Inferior parietal cortex (tissue), 1 donor: Measurements from ENCODE around the gene NT5C2.

Source experiments
- DNase-seq: peaks from one replicate; pipeline ENCODE4 v3.0.0-alpha.2; 2016; ENCODE audit errors: extremely low spot score

NT5C2 gene

DNA sequence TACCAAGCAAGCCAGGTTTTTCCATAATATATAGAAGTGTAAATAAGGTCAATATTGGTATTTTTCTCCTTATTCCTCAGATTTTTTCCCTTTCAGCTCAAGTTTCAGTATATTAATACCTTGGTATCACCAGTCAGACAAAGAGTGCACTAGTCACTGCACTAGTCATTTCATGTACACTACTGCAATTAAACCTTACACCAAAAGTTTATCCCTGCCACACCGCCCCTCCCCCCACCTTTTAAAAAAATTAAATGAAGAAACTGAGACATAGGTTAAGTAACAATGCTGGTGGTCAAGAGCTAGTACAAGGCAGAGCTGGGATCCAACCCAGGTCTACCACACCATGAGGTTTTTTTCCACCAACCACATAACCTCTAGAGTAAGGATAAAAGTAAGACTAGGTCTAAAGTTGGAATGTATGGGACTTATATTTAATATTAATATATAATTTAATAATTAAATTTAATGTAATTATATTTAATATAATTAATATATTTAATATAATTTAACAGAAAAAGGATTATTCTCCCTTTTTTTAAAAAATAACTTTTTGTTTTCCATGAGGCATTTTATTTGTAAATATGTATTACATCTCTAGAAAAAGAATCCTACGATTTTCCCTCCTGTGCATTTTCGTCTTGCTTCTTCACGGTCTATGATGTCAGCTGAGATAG, 68.5 kb downstream of the NT5C2 start:
- DNase-seq: no peak

DNA sequence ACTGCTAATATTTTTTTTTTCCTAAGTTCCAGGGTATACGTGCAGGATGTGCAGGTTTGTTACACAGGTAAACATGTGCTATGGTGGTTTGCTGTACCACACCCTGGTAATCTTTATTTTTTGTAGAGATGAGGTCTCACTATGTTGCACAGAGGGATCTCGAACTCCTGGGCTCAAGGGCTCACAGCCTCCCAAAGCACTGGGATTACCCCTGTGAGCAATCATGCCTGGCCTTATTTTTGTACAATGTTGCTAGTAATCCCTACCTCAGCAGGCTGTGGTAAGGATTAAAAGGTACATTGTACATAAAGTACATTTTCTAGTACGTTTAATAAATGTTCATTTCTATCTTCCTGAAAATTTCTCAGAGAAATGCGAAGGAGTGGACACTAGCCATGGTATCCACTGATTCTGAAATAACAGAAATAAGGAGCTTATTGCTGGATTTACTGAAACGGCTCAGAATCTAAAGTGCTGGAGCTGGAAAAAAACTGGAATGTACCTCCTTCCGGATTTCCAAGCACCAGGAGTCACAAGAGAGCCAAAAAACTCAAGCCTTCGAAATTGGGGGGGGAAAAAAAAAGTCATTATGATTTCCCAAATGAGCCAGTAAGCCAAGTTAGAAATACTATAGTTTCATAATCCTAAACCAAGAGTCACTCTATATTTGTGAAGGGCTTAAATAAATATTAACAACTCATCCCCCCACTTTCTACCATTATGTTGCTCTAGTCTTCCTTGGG, 69.6 kb downstream of the NT5C2 start:
- no peak for DNase-seq

DNA sequence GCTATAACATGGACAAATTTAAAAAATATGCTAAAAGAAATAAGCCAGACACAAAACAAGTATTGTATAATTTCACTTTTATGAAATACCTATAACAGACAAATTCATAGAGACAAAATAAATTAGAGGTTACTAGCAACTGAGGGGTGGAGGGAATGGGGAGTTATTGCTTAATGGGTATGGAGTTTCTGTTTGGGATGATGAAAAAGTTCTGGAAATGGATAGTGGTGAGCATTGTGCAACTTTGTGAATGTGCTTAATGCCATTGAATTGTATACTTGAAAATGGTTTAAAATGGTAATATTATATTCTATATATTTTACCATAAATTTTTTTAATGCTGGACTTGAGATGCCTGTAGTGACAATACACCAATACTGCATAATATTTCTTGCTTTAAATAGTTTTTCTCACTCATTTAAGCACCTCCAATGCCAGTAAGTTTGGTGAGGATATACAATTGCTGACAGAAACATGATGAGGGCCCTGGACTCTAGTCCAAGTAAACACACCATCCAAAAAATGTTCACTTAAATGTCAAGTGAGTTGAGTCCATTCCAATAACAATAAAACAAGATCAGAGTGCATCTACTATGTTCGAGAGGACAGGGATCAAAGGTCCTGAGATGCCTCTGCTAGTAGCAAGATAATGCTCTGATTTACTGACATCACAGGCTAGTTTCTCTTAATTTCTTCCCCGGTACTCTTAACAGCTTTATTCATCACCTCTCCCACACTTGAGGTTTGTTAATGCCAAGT, 71.9 kb downstream of the NT5C2 start:
- DNase-seq: no peak

DNA sequence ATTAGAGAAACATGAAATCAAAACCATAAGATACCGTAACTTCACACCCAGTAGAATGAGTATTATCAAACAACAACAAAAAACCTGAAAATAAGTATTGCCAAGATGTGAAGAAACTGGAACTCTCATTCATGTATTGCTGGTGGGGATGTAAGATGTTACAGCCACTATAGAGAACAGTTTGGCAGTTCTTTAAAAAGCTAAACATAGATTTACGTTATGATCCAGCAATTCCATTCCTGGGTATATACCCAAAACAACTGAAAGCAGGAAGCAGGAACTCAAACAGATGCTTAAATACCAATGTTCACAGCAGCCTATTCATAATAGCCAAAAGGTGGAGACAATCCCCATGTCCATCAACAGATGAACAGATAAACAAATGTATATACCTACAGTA, 72.5 kb downstream of the NT5C2 start:
- DNase-seq: no peak

DNA sequence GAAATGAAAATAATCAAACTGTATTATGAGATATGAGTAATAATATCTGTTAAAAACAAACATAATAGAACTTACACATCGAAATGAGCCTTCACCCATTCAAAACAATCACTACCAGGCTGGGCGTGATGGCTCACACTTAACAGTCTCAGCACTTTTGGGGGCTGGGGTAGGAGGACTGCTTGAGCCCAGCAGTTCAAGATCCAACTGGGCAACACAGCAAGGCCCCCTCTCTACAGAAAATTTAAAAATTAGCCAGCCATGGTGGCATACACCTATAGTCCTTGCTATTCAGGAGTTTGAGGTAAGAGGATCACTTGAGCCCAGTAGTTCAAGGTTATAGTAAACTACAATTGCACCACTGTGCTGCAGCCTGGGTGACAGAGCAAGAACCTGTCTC, 75.8 kb downstream of the NT5C2 start:
- no peak for DNase-seq

DNA sequence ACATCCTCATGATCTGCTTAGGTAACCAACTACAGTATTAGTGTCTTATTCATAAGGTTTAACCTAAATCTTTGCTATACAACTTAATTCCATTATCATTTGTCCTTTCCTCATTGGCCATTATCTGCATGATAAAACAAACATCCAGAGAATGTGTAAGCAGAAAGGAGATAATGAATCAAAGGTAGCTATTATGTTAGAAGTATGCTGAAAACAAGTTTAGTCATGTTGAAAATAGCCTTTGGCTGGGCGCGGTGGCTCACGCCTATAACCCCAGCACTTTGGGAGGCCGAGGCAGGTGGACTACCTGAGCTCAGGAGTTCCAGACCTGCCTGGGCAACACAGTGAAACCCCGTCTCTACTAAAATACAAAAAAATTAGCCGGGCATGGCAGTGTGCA, 78.2 kb downstream of the NT5C2 start:
- no peak for DNase-seq

DNA sequence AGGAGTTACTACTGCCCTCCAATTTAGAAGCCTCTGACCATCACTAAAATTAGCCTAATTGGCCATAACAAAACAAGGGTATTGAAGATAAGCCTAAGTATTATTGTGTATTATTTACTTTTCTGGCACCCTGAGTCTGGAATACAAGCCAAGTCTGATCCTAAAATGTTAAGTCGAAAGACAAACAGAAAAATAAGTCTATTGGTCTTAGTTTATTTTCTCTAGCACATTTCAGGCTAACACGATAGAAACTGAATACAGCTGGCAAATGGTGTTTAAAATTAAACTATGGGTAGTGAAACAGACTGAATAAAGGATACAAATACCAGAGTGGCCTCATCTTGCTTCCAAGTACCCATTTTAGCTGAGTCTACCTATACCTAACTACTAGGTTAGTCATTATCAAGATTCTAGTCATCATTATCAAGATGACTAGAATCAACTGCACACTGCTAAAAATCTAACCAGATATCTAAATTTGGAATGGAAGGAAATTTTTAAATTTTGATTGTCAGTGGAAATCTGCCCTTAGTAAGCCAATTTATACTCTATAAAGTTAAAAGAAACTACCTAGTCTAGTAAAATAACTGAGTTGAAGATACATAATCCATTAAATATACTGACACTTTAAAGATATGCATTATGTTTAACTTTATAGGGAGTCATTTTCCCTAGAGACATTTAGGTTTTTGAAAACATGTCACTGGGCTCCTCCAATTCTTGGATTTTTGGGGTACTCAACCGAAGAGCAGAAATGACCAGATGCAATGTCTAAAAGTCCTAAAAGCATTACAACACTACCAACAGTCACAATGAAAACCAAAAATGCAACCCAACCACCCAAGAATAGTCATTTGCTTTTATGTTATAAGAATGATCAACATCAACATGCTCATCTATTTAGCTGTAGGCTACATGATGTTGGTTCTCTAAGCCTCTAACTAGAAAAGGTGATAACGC, 80.9 kb downstream of the NT5C2 start:
- no peak for DNase-seq

DNA sequence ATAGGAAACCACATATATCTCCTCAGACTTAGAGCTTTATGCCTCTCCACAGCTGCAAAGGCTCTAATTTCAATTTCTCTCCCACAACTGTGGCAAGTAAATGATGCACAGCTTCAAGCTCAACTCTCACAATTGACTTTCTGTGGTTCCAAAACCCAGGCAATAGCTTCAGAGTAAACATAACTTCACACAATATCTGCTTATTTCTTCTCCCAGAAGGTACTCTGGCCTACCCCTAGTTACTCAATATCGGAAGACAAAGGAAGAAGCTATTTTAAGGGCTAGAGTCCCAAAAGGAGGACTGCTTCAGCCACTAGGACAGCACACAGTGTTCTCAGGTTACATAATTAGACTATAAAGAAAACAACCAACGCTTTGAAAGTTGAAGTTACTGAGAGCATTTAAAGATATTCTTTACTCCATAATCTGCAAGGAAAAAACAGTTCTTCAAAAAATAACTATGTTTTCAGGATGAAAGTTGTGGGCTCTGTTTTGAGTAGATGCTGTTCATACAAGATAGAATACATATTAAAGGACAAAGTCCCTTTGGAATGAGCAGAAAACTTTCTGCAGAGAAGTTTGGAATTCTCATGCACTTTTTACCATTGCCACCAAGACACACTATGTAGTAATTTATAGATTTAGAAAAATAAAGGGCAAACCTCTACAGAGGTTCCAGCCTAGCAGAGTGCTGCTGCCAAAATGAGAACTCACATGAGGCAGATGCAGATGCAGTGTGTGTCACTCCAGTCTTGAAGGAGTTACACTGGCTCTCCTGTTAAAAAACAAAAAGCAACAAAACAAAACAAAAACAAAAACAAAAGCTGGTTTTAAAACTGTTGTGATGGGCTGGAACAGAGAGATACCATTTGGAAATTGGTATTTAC, 81.8 kb downstream of the NT5C2 start:
- peak; percentile 80 for DNase-seq

DNA sequence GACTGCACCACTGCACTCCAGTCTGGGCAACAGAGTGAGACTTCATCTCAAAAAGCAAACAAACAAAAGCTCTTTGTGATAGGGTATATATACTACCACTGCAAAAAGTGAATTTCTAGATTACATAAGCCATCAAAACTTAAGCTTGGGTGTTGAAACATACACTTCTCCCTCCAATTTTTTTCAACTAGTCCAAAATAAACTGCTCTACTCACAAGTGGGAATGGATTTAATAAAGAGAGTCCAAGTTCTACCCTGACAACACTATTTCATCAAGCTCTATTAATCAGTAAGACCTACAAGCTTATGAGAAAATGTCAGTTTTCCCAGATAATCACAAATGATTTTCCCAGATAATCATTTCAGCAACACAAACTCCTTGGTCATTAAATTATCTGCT, 82.7 kb downstream of the NT5C2 start:
- no peak for DNase-seq

DNA sequence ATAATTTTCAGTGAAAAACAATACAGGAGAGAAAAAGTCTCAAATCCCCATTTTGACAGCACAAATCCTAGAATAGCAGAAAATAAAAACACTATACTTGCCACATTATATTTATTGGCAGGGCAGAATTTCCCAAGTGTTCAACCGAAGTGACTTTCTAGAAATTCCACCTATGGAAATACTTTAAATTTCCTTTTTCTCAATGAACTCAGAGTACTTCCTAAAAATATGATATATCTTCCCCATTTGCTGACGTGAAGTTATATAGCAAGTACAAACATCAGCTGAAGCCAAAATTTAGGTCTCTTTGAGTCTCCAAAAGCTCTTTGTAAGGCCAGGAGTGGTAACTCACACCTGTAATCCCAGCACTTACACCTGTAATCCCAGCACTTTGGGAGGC, 83.3 kb downstream of the NT5C2 start:
- DNase-seq: no peak

DNA sequence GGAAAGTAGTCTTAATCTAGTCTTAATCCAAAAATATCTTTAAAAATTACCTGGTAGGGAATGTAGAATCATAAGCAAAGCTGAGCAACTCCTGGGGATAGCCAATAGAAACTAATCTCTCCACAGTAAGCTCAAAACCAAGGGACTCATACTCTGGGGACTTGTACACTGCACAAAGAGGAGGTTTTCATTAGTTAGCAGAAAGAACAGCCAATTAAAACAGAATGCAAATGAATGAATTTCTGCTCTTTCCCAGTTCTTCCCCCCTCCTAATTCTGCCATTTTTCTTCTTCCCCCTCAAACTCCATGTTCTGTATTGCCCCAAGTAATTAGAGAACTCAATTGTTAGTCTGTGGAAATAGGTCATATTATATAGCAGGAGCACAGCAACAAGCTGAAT, 86.5 kb downstream of the NT5C2 start:
- no peak for DNase-seq

DNA sequence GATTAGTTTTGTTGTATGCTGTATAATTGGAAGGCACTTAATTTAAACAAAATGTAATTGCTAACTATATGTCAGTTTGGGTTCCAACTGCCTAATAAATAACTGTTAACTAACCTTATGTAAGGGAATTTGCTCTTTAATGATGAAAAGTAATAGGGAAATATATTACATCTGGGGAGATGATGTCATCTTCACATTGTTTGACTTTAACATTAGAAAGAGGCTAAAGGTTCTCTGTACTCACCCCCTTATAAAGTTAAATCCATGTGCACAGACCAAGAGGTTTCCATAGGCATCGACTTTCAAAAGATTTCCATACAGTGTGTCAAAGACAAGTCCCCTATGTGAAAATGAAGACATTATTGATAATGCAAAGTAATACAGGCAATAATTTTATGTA, 87.6 kb downstream of the NT5C2 start:
- no peak for DNase-seq

DNA sequence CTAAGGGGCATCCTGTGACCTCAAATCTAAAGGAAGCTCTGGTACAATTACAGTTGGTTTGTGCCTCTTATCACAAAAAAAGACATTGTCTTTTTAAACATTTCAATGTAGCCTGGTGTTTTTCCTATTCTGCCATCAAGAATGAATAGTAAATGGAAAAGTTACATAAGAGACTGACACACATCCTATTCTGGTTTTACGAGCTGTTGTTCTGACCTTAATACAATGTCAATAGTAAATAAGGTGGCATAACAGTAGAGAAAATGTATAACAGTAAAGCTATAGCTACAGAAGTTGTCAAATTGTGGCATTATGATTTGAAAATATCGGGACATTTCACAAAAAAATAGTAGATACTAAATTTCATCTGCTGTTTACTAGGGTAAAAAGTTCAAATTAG, 88.4 kb downstream of the NT5C2 start:
- DNase-seq: no peak

DNA sequence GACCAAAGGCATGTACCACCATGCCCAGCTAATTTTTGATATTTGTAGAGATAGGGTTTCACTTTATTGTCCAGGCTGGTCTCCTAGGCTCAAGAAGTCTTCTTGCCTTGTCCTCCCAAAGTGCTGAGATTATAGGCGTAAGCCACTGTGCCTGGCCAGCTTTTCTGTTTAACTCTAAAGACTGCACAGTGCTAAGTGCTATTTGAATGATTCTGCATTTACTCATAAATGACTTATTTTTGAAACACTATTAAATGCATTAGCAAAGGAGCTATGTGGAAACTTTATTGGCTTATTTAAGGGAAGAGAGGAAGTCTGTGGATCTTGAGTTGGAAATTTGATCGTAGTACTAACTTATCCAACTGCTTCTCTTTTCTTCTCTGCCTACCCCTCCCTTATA, 89.1 kb downstream of the NT5C2 start:
- DNase-seq: no peak

DNA sequence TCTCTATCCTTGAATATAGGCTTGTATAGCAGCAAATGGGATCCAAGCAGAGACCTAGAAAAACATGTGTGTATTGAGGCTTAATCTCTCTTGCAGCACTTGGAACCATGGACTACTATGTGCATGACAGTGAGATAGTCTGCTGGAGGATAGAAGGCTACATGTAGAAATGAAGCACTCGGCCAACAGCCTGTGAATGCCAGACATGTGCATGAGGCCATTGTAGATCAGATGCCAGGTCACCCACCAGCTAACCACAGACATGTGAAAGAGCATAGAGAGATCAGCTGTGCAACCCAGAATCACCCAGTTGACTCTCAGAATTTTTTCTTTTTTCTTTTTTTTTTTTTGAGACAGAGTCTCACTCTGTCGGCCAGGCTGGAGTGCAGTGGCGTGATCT, 90.9 kb downstream of the NT5C2 start:
- DNase-seq: no peak

DNA sequence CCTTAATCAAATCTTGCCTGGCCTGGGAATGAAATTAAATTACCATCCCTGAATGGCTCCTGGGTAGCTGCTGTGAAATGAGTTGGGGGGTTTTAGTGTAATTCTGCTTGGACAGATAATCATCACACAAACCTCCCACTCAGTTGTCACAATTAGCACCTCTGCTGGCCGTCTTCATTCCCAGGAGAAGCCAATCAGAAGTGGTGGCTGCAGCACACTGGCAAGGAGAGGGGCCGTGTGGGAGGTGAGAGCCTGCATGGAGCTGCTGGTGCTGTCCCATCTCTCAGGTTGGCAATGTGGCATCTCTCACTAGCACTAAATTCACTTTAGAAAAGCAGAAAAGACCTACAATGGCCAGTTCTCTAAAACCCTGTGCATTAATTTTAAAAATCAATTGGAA, 92.5 kb downstream of the NT5C2 start:
- DNase-seq: no peak

DNA sequence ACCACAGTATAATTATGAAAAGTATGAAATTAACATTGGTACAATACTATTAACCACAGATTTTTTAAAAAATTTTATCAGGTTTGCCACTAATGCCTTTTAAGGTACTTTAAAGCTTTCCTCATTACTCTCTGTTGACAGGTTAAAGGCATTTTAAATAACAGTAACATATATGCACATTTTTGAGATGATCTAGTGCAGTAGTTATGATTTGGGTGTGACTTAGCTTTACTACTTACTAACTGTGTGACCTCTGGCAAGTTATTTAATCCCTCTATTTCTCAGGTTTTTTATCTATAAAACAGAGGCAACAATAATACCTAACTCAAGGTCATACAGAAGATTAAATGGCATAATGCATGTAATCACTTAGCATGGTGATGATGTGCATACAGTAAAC, 94.8 kb downstream of the NT5C2 start:
- DNase-seq: no peak

DNA sequence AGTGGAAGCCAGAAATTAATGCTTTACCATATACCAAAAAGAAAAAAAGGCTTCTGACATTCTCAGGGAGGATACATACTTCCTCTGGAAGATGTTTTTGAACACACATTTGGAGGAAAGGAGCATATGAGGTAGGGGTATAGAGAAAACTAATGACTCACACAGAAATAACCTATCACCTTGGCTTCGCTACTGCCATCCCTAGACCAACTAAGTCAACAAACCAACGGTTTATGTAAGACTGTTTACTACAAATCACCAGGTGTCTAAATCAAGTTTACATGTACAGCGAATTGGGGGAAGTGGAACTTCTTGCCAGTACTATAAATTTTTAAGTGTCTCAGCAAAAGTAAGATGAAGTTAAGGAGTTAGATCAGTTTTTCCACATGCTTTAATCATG, 96.9 kb downstream of the NT5C2 start:
- DNase-seq: no peak

DNA sequence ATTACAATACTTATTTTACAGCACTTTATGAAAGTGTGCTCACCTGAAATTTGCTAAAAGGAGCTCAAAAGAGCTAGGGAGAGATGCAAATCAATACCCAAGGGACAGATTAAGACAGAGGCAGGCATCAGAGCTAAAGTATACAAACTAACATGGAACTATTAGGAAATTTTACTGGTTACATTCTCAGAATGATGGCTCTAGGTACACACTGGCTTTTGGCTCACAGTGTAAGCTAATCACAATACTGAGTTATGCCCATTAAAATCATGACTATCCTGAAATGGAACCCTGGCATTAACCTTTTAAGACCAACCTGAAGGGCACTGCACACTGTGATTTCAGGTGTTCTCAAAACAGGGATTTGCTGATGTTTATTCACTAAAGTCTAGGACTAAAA, 98.1 kb downstream of the NT5C2 start:
- DNase-seq: no peak

DNA sequence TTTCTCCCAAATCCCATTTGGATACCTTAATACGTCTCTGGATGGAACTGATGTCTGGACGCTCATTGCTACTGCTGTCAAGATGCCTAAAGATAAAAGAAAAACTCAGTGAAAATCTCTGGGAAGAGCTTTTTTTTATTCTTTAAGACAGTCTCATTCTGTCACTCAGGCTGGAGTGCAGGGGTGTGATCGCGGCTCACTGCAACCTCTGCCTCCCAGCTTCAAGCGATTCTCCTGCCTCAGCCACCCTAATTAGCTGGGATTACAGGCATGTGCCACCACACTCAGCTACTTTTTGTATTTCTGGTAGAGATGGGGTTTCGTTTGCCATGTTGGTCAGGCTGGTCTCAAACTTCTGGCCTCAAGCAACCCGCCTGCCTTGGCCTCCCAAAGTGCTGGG, 102.2 kb downstream of the NT5C2 start:
- no peak for DNase-seq

DNA sequence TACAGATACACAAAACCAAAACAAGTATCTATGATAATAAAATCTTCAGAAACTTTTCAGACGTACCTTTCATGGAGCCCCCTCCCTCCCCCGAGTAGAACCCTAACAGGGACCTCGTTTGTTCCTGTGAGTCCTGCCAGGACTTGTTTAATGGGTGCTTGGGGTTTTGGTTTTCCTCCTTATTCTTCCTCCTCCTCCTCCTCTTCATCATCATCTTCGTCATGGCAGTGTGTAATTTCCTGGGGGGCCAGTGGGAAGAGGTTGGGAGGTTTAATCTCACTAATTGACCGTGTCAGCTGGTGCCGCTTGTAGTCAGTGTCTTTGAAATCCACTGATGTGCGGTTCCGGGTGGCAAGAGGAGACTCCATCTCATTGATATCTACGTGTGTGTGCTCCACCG, 103.6 kb downstream of the NT5C2 start:
- DNase-seq: no peak
